Right lobe of liver (tissue), 6 donors: ENCODE measurements around the gene HYI. TPM values are rescaled to one million over a fixed set of nuclear protein-coding genes. Genes with fewer than 3 reads are reported as not detected.

ENCODE experiments used
- ATAC-seq, 4 donors: fragments of 200-7000 bp; cut with Tn5 transposase; one replicate each; pipeline ENCODE4 v1.9.1; 2020; ENCODE audit warnings: mild to moderate bottlenecking in 4 of 4, moderate library complexity in 4 of 4
- DNase-seq, 3 donors: peaks; one replicate each; pipeline ENCODE4 v3.0.0-alpha.2; 2020
- H3K27ac ChIP-seq, 3 donors: fragments of 200-600 bp; one replicate each; pipeline ENCODE4 v1.8.0; 2022
- H3K27me3 ChIP-seq, 2 donors: fragments of 200-600 bp; one replicate each; pipeline ENCODE4 v1.8.0; 2022
- H3K36me3 ChIP-seq, 4 donors: fragments of 200-600 bp; sonication (generic) in 1 of 4; one replicate each; pipeline versions ENCODE4 v1.5.1 to v1.8.0; 2017 to 2022; ENCODE audit warnings: control low read depth in 1 of 4
- H3K4me1 ChIP-seq, 4 donors: fragments of 200-600 bp; sonication (generic) in 1 of 4; one replicate each; pipeline versions ENCODE4 v1.5.1 to v1.8.0; 2017 to 2022; ENCODE audit warnings: control low read depth in 1 of 4
- H3K4me3 ChIP-seq, 3 donors: fragments of 200-600 bp; one replicate each; pipeline ENCODE4 v1.8.0; 2022
- H3K9me3 ChIP-seq, 4 donors: fragments of 200-600 bp; sonication (generic) in 1 of 4; one replicate each; pipeline versions ENCODE4 v1.5.1 to v1.8.0; 2017 to 2022; ENCODE audit warnings: control low read depth in 1 of 4
- CTCF ChIP-seq, 4 donors: fragments of 200-600 bp in 3 of 4; fragments of 450-650 bp in 1 of 4; IDR thresholded peaks; one replicate each; pipeline versions ENCODE4 v1.5.1 to v1.8.0; 2016 to 2022; ENCODE audit warnings: antibody characterized with exemption in 4 of 4, mild to moderate bottlenecking in 2 of 4
- POLR2A ChIP-seq: fragments of 450-650 bp; IDR thresholded peaks from one replicate; pipeline ENCODE4 v1.6.1; 2017; ENCODE audit warnings: antibody characterized with exemption, mild to moderate bottlenecking
- WGBS: methylation state at CpG from one replicate; pipeline ENCODE4 v1.1.6; 2018; ENCODE audit warnings: low coverage, low lambda C conversion rate; ENCODE audit not compliant: insufficient coverage; ENCODE audit errors: missing lambda C conversion rate; 5-methylcytosine and 5-hydroxymethylcytosine counted together
- intact Hi-C, 2 donors: fragments of 100-400 bp; cut with DNase I; formaldehyde crosslinking; loops; one replicate each; pipeline versions ENCODE4 v1.11.2 to v1.14.1; 2022
- total RNA-seq, 6 experiments: library from RNA; depleted of rRNA in 2 of 6; stranded (reverse); fragments of >200 nt in 2 of 6; fragmentation: NEBNext Ultra II Directional in 3 of 6; extraction: Animal tissue kit (Norgen Biotek cat#: 25700) in 3 of 6; gene quantifications; one replicate each; pipeline versions ENCODE4 v1.1.0 to v1.2.4, GENCODE V29; 2016 to 2023
- donor health status: DM: no; HTN: yes; CAD: no.
- donor health status: DM: no; HTN: no; CAD: no.
- donor health status: DM: no; HTN: no; CAD: no.
- donor health status: DM: no; HTN: yes; CAD: no.
- donor health status: DM: no; HTN: yes; CAD: no.

HYI gene
- total RNA-seq, 6 experiments from 2014 or later, result 33.8 to 52.9 (median 41.9) TPM

- ATAC-seq (peak; percentile 86 to 97 (median 93)), DNase-seq (no peak)
- peaks cover 0 to 14% (median 0%) of the 10 kb centered on the region in 4 donors for H3K4me1 ChIP-seq
- no peaks in the 10 kb centered on the region for H3K36me3 ChIP-seq
- peak overlapping the region in 1 of 3 donors; percentile 26 for H3K27ac ChIP-seq
- intact Hi-C loops, result no loop called here
- H3K9me3 ChIP-seq, result no peaks in the 10 kb centered on the region
- H3K4me3 ChIP-seq, result no peak overlapping the region
- TF ChIP-seq CTCF (IDR thresholded peaks at IDR 0.05) (no peak), POLR2A (no peak)
- 30% methylated on average over 10 of the region's 11 CpGs for WGBS
- no peaks in the 10 kb centered on the region for H3K27me3 ChIP-seq
These were observed 40.1 kb upstream of the HYI start for GRCh38 chr1:43493661-43494450.

GRCh38 chr1:43492826-43493225 lies 39.1 kb upstream of the HYI start:
- Histone ChIP-seq H3K27me3 (no peaks in the 10 kb centered on the region), H3K4me3 (no peak overlapping the region), H3K36me3 (no peaks in the 10 kb centered on the region), H3K27ac (no peak overlapping the region), H3K9me3 (no peaks in the 10 kb centered on the region), H3K4me1 (peaks cover 0 to 14% (median 0%) of the 10 kb centered on the region in 4 donors)
- no peak for TF ChIP-seq CTCF (IDR thresholded peaks at IDR 0.05)
- no peak for TF ChIP-seq POLR2A
- WGBS, result 69% methylated on average over 2 of the region's 2 CpGs
- DNase-seq (peak in 1 of 3 donors; percentile 38), ATAC-seq (peak in 1 of 4 donors; percentile 36)
- intact Hi-C loops, result no loop called here

- ATAC-seq, result no peak
- no CpG with 5 or more reads among the region's 1 CpG for WGBS
These were observed 37.3 kb upstream of the HYI start for GRCh38 chr1:43491061-43491460.

GRCh38 chr1:43488165-43488564 lies 34.4 kb upstream of the HYI start:
- DNase-seq (no peak), ATAC-seq (no peak)
- Histone ChIP-seq H3K27me3 (no peaks in the 10 kb centered on the region), H3K27ac (no peak overlapping the region), H3K36me3 (no peaks in the 10 kb centered on the region), H3K4me3 (no peak overlapping the region), H3K4me1 (peaks cover 0 to 4% (median 0%) of the 10 kb centered on the region in 4 donors), H3K9me3 (no peaks in the 10 kb centered on the region)
- WGBS, result 67% methylated on average over 1 of the region's 1 CpG
- intact Hi-C loops, result no loop called here
- no peak for TF ChIP-seq CTCF (IDR thresholded peaks at IDR 0.05)
- no peak for TF ChIP-seq POLR2A

More at GRCh38 chr1:43491061-43491460, 37.3 kb upstream of the HYI start:
- H3K36me3 ChIP-seq, result no peaks in the 10 kb centered on the region
- peaks cover 0 to 14% (median 0%) of the 10 kb centered on the region in 4 donors for H3K4me1 ChIP-seq
- DNase-seq, result no peak
- TF ChIP-seq POLR2A, result no peak
- TF ChIP-seq CTCF (IDR thresholded peaks at IDR 0.05), result no peak
- H3K9me3 ChIP-seq, result no peaks in the 10 kb centered on the region
- no peak overlapping the region for H3K27ac ChIP-seq
- intact Hi-C loops, result no loop called here
- no peak overlapping the region for H3K4me3 ChIP-seq
- H3K27me3 ChIP-seq, result no peaks in the 10 kb centered on the region
